GM12873 (cell line): ENCODE data around the gene CPNE8.

Experiments
- TF ChIP-seq, protein P1 (sequence below): IDR thresholded peaks from 2 replicates; pipeline ENCODE4 v1.5.1; 2012; ENCODE audit warnings: low read depth, mild to moderate bottlenecking, moderate library complexity, low read length, control low read depth; ENCODE audit not compliant: insufficient read depth; ENCODE audit errors: missing control alignments

Gene CPNE8

GRCh38 chr12:38930990-38931389 is 25.6 kb upstream of the CPNE8 start:
- TF ChIP-seq, protein P1, sequence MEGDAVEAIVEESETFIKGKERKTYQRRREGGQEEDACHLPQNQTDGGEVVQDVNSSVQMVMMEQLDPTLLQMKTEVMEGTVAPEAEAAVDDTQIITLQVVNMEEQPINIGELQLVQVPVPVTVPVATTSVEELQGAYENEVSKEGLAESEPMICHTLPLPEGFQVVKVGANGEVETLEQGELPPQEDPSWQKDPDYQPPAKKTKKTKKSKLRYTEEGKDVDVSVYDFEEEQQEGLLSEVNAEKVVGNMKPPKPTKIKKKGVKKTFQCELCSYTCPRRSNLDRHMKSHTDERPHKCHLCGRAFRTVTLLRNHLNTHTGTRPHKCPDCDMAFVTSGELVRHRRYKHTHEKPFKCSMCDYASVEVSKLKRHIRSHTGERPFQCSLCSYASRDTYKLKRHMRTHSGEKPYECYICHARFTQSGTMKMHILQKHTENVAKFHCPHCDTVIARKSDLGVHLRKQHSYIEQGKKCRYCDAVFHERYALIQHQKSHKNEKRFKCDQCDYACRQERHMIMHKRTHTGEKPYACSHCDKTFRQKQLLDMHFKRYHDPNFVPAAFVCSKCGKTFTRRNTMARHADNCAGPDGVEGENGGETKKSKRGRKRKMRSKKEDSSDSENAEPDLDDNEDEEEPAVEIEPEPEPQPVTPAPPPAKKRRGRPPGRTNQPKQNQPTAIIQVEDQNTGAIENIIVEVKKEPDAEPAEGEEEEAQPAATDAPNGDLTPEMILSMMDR, result no peak

- TF ChIP-seq, protein P1, result no peak
Measured at GRCh38 chr12:38926501-38926900, 21.1 kb upstream of the CPNE8 start.

- TF ChIP-seq, protein P1, result peak; percentile 68
Measured at GRCh38 chr12:38921025-38921677, 15.8 kb upstream of the CPNE8 start.

GRCh38 chr12:38919191-38919590 is 13.8 kb upstream of the CPNE8 start:
- TF ChIP-seq, protein P1, result no peak

- TF ChIP-seq, protein P1, result no peak
Measured at GRCh38 chr12:38915429-38916182, 10.2 kb upstream of the CPNE8 start.

GRCh38 chr12:38912116-38912515 is 6.7 kb upstream of the CPNE8 start:
- TF ChIP-seq, protein P1, result no peak

DNA sequence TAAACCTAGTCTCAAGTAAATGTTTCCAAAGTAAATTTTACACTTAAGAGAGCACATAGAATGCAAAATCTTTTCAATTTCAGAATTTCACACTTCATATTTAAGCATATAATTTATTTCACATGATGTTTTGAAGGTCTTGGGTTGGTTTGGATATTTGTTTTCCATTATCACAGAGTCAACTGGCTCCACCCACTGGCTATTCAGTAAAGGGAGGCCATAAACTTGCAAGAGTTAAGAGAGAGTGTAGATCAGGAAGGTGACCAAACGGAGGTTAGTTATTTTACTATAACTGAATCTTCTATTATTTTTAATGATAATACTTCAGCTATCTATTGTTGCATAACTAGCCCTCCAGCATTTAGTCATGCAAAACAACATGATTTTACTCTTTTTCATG is 6.2 kb upstream of the CPNE8 start:
- TF ChIP-seq, protein P1, result no peak
